ENCODE measurements around the gene ATOH8.

The ATOH8 gene

DNA sequence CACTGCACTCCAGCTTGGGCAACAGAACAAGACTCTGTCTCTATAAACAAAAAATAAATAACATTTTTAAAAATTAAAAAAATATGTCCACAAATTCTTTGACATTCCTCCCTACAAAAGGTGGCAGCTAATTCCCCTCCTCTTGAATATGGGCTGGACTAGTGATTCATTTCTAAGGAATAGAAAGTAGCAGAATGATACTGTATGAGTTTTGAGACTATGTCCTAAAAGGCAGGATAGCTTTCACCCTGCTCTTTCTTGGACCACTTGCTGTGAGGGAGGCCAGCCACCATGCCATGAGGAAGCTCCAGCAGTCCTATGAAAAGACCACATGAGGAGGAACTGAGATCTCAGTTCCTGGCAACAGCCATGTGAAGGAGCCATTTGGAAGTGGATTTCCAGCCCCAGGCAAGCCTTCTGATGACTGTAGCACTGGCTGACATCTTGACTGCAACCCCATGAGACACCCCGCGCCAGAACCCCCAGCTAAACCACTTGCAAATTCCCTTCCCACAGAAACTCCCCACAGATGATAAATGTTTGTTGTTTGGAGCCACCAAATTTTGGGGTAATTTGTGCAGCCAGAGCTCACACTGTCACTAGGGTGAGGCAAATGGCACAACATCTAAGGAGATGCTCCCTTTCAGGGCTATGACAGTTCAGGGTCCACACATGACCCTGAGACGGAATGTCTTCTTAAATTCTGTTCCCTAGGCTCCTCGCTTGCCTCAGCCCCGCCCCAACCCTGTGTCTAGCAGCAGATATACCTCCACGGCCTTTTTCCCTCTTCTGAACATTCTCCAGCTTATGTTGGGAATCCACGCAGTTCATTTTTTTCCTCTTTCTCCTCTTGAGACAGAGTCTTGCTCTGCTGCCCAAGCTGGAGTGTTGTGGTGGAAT lies 17.1 kb upstream of the ATOH8 start:
- DNase-seq: no peak

DNA sequence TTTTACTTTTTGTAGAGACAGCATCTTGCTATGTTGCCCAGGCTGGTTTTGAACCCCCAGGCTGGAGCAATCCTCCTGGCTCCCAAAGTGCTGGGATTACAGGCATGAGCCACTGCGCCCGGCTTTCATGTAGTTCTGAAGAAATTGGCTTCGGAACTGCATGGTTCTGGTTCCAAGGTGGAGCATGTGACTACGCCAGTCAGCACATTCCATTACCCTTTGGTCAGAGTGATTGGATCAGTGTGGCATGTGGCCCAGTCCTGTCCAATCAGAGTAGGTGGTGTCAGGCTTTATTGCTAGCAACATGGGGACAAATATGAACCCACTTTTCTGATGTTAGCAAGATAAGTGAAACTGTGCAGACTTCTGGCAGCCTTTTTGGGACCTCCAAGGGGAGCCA lies 16.3 kb upstream of the ATOH8 start:
- no peak for DNase-seq

DNA sequence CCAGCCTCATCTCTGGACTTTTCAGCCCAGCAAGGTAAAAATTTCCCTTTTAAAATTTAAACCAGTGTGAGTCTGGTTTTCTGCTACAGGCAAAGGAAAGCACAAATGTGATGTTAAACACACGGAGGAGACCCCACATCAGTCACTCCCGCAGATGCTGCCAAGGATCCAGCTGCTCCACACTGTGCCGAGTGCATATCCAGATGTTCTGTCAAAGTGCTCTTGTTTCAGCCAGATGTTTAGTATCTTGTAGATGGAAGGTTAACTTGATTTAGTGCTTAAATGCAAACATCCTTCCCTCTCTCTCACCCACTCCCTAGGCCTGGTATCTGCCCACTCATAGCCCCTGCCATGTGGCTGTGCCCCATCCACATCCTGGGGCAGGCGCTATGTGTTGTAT lies 15.8 kb upstream of the ATOH8 start:
- DNase-seq: no peak

DNA sequence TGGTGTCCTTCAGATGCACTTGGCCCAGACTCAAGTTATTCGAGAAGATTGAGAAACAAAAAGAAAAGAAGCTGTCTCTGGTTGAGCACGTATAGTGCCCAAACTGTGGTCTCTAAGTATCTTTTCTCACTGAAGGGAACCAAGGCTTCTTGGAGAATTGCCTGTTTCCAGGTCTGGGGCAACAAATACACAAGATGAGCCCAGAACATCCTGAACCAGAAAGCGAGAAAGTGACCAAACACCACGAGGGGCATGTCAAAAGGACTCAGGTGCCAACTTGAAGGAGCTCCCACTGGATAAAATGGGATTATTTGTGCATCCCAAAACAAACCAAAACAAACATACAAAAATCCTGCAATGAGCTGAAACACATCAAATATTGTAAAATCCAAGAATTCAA lies 13.6 kb upstream of the ATOH8 start:
- DNase-seq: no peak

- no peak for DNase-seq
Measured at GRCh38 chr2:85741211-85741832, 12.5 kb upstream of the ATOH8 start.

GRCh38 chr2:85741833-85742455 lies 11.8 kb upstream of the ATOH8 start:
- peak in 2 of 3 experiments; percentile 63 to 72 for DNase-seq

- DNase-seq: no peak
Measured at GRCh38 chr2:85743304-85743978, 10.3 kb upstream of the ATOH8 start.

- no peak for DNase-seq
Measured at GRCh38 chr2:85744055-85744454, 9.7 kb upstream of the ATOH8 start.

- no peak for DNase-seq
Measured at GRCh38 chr2:85744741-85745601, 8.8 kb upstream of the ATOH8 start.

GRCh38 chr2:85745619-85746018 lies 8.2 kb upstream of the ATOH8 start:
- no peak for DNase-seq

GRCh38 chr2:85746321-85747004 lies 7.3 kb upstream of the ATOH8 start:
- DNase-seq: no peak

- no peak for DNase-seq
Measured at GRCh38 chr2:85747441-85747840, 6.3 kb upstream of the ATOH8 start.

DNA sequence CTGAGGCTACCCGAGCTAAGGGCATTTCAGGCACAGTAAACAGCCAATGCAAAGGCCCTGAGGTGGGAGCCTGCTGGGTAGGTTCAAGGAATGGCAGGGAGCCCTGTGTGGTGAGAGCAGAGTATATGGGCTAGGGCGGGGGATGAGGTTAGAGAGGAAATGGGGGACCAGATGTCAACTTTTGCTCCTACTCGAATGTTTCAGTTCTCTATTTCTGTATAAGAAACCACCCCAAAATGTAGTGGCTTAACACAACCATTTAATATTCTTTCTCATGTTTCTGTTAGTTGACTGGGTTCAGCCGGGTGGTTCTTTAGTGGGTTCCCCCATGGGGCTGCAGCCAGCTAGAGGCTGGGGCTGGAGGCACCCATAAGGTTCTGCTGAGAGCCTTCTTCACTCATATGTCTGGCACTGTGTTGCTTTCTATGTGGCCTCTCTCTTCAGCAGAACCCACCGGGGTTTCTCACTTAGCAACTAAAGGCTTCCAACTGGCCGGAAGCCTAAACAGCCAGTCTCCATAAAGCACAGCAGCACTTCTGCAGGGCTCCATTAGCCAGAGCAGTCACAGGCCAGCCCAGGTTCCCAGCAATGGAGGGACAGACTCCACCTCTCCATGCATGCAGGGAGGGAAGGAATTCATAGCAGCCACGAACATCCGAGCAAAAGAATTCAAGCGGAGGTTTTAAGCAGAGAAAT lies 5.6 kb upstream of the ATOH8 start:
- DNase-seq: no peak

DNA sequence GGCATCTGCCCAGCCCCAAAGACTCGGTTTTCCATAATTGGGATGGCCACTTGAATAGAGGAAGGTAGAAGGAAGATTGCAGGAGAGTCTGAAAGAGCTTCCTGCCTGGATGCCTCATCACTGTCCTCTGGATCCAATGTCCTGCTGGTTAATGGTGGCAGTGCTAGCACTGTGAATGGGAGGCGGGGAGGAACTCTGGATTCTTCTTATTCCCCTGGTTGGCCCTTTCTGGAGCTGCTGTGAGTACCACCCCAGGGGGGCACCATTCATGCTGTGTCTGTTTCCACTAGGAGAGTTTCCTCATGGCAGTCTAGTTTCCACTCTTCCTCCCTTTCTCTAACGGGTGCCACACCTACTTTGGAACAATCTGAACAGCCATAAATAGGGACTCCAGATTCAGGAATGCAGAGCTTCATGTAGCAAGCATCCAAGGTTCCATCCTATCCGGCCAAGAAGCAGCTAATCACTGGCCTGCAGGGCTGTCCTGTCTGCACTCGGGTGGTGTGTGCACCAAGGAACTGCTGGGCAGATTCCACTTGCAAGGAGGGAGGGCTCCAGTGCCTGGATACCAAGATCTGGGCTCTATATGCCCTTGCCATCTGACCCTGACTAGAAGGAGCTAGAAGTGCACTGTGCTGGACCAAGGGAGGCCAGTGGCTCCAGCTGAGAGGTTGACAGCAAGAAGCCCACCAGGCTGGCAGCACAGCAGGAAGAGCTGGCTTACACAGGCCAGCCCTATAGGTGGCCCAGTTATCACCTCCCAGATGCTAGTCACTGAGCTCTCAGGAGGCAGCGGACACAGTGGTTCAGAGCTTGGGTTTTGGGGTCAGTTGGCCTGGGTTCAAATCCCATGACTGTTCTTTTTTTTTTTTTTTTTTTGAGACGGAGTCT lies 4.6 kb upstream of the ATOH8 start:
- DNase-seq: peak in 2 of 3 experiments; percentile 10 to 15

DNA sequence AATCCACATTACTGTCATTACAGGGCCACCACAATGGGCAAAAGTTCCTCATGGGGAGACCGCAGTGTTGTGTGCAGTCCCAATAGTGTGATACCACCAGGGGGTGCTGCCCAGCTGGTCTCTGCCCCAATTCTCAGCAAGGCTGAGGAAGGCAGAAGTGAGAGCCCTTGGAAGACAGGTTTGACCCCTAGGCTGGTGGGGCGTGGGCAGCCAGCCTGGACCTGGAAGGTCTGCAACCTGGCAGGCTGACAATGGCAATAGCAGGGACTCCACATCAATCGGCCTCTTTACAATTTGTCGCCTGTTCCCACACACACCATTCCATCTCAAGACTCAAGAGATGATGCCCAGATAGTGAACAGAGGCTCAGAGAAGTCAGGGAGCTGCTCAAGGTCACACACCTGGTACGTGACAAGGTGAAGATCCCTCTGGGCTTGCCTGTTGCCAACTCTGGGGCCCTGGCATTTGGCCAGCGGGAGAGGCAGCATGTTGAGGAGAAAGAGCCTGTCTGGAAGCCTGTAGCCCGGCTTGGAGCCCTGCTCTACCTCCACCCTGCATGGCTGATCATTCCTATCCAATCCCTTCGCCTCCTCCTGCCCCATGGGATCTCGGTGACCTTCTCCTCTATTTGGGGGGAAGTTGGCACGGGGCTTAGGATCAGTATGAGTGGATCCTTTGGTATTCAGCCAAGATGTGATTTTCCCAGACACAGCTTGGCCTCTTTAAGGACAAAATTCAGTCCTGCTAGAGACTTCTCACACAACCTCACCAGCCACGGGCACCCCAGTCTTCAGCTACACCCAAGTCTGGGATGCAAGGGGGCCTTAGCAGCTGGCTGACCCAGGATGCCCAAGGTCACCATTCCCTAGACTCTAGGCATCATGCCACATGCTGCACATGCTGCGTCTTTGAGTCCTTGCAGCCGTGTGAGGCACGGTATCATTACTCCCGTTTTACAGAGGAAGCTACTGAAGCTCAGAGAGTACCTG lies 2.9 kb upstream of the ATOH8 start:
- DNase-seq: peak; percentile 19 to 42 (median 40)

DNA sequence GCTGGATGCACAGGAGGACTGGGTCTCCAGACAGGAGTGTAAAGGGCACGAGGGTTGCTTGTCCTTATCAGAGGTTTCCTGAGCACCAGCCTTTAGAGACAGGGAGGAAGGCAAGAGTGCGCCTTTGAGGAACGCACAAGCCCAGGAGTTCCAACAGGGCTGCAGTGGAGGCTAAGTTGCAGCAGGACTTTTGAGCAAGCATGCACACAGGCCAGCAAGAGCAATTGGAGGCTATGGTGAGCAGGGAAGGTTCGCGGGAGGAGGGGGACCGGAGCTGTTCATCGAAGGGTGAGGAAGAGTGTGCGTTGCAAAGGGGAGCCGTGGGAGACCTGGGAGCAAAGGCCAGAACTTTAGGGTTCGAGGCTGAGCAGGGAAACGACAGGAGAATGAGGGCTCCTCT lies 2.2 kb upstream of the ATOH8 start:
- DNase-seq: no peak

- DNase-seq: peak in 1 of 3 experiments; percentile 24
Measured at GRCh38 chr2:85753035-85753524, 711 bp upstream of the ATOH8 start.

GRCh38 chr2:85754313-85755095 lies 713 bp downstream of the ATOH8 start:
- DNase-seq: peak in 2 of 3 experiments; percentile 69 to 76

Data from NCI-H1417 (cell line).